ENCODE measurements around the gene RNF112.

RNF112 gene, protein sequence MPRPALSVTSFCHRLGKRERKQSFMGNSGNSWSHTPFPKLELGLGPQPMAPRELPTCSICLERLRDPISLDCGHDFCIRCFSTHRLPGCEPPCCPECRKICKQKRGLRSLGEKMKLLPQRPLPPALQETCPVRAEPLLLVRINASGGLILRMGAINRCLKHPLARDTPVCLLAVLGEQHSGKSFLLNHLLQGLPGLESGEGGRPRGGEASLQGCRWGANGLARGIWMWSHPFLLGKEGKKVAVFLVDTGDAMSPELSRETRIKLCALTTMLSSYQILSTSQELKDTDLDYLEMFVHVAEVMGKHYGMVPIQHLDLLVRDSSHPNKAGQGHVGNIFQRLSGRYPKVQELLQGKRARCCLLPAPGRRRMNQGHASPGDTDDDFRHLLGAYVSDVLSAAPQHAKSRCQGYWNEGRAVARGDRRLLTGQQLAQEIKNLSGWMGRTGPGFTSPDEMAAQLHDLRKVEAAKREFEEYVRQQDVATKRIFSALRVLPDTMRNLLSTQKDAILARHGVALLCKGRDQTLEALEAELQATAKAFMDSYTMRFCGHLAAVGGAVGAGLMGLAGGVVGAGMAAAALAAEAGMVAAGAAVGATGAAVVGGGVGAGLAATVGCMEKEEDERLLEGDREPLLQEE

GRCh38 chr17:19410875-19411620 lies at the start of gene RNF112:
TSS of gene RNF112 (plus strand) at chr17:19411232. CDS start at chr17:19411409, 177 bp downstream.
- H3K27me3 Mint-ChIP-seq = no peaks in the 10 kb centered on the region
- no peaks in the 10 kb centered on the region for H3K9me3 Mint-ChIP-seq (ENCODE audit: low read depth)
- H3K27ac Mint-ChIP-seq = no peak within 1 kb of the TSS
- H3K36me3 Mint-ChIP-seq = no peaks in the 10 kb centered on the region
- no peak within 1 kb of the TSS for H3K4me3 Mint-ChIP-seq
- H3K4me1 Mint-ChIP-seq (ENCODE audit: low read depth) = no peaks in the 10 kb centered on the region

- Mint-ChIP-seq H3K4me3 (peak overlapping the region; percentile 86), H3K36me3 (peaks cover 6% of the 10 kb centered on the region), H3K4me1 (ENCODE audit: low read depth) (peaks cover 6% of the 10 kb centered on the region), H3K9me3 (ENCODE audit: low read depth) (no peaks in the 10 kb centered on the region), H3K27me3 (peaks cover 5% of the 10 kb centered on the region), H3K27ac (no peak overlapping the region)
Observed at GRCh38 chr17:19361326-19361725, 49.7 kb upstream of the RNF112 start.

GRCh38 chr17:19361944-19362276 lies 49.1 kb upstream of the RNF112 start:
- Mint-ChIP-seq H3K36me3 (peaks cover 6% of the 10 kb centered on the region), H3K27ac (peak overlapping the region; percentile 50), H3K27me3 (peaks cover 5% of the 10 kb centered on the region), H3K4me3 (peak overlapping the region; percentile 86), H3K4me1 (ENCODE audit: low read depth) (peaks cover 6% of the 10 kb centered on the region), H3K9me3 (ENCODE audit: low read depth) (no peaks in the 10 kb centered on the region)

GRCh38 chr17:19362277-19363113 lies 48.5 kb upstream of the RNF112 start, which contains the start of gene B9D1:
TSS of gene B9D1 (minus strand) at chr17:19362723. CDS start at chr17:19362569, 154 bp downstream.
- Mint-ChIP-seq H3K4me1 (ENCODE audit: low read depth) (peaks cover 6% of the 10 kb centered on the region), H3K9me3 (ENCODE audit: low read depth) (no peaks in the 10 kb centered on the region), H3K4me3 (peak within 1 kb of the TSS; percentile 86), H3K36me3 (peaks cover 6% of the 10 kb centered on the region), H3K27ac (peak within 1 kb of the TSS; percentile 50), H3K27me3 (peaks cover 5% of the 10 kb centered on the region)

- Mint-ChIP-seq H3K4me1 (ENCODE audit: low read depth) (peaks cover 6% of the 10 kb centered on the region), H3K36me3 (peaks cover 6% of the 10 kb centered on the region), H3K27ac (no peak overlapping the region), H3K27me3 (peaks cover 5% of the 10 kb centered on the region), H3K4me3 (peak overlapping the region; percentile 86), H3K9me3 (ENCODE audit: low read depth) (no peaks in the 10 kb centered on the region)
Observed at GRCh38 chr17:19363114-19363438, 48.0 kb upstream of the RNF112 start.

DNA sequence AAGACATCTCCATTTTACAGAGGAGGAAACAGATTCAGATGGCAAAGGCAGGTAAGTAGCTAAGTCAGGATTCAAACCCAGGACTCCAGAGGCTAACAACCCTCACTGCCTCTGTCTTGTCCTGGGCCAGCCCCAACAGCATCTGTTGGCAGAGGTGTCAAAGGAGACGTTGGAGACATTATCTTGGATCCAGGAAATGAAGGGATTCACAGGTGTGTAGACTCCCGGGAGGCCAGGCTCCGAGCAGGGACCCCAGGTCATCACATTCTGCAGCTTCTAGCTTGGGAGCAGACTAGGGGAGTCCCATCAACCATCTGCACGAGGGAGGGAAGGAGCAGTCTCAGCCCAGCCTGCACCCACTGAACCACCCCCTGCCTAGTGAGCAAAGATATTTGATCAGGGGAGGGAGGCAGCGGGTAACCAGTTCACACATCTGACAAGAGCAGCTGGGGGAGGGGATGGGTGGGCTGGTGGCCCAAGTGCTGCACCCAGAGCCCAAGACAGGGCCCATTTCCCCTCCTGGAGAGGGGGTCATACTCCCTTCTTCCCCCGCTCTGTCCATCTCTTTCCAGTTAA lies 47.5 kb upstream of the RNF112 start:
- peak overlapping the region; percentile 62 for H3K4me3 Mint-ChIP-seq
- H3K27ac Mint-ChIP-seq = no peak overlapping the region
- H3K36me3 Mint-ChIP-seq = peaks cover 3% of the 10 kb centered on the region
- peaks cover 2% of the 10 kb centered on the region for H3K27me3 Mint-ChIP-seq
- peaks cover 6% of the 10 kb centered on the region for H3K4me1 Mint-ChIP-seq (ENCODE audit: low read depth)
- no peaks in the 10 kb centered on the region for H3K9me3 Mint-ChIP-seq (ENCODE audit: low read depth)

DNA sequence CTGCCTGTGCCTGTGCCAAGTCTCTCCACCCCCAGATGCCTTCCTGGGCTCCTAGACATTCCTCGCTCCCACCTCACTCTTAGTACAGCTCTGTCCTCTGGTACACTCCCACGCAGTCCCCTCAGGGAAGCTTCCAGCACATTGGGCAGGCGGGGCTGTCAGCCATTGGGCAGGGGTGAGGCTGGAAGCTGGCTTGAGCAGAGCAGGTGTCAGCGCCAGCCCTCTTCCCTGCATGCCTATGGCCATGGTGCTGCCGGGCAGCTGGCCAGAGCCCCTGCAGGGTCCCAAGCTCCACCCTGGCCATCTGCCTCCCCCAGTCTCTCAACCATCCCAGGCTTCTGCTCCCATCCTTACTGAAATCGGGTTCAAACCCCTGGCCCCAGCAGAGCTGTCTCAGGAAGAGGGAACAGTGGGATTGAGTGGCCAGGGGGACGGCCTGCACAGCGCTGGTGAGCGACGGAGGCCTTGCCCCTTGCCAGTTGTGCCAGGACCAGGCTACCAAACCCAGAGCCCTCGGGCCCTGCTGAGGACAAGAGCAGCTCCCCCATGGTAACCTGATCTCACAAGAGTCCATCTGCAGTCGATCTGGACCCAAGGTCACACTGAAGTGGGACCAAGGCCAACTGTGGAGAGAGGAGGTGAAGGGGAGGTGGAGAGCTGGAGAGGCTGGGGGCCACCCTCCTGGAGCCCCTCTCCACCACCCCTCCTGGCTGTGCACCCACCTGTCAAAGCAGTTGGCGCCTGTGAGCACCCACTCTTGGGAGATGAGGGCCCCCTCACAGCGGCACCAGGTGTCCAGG lies 46.1 kb upstream of the RNF112 start:
- Mint-ChIP-seq H3K36me3 (no peaks in the 10 kb centered on the region), H3K27me3 (peaks cover 2% of the 10 kb centered on the region), H3K27ac (no peak overlapping the region), H3K4me1 (ENCODE audit: low read depth) (peaks cover 17% of the 10 kb centered on the region), H3K4me3 (no peak overlapping the region), H3K9me3 (ENCODE audit: low read depth) (no peaks in the 10 kb centered on the region)

DNA sequence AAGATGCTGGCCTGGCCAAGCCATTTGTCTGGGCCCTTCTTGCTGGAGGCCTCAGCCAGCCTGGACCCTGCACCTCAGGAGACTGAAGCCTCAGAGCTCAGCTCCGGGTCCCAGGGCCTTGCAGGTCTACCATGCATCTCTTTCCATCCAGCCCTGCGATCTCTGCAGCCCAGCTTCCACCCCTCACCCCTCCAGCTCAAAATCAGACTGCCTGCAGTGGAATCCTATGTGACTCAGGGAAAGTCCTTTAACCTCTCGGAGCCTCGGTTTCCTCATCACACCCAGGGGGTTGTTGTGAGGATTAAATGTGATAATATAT lies 45.6 kb upstream of the RNF112 start:
- Mint-ChIP-seq H3K4me3 (no peak overlapping the region), H3K27me3 (peaks cover 2% of the 10 kb centered on the region), H3K4me1 (ENCODE audit: low read depth) (peaks cover 22% of the 10 kb centered on the region), H3K9me3 (ENCODE audit: low read depth) (no peaks in the 10 kb centered on the region), H3K36me3 (no peaks in the 10 kb centered on the region), H3K27ac (no peak overlapping the region)

DNA sequence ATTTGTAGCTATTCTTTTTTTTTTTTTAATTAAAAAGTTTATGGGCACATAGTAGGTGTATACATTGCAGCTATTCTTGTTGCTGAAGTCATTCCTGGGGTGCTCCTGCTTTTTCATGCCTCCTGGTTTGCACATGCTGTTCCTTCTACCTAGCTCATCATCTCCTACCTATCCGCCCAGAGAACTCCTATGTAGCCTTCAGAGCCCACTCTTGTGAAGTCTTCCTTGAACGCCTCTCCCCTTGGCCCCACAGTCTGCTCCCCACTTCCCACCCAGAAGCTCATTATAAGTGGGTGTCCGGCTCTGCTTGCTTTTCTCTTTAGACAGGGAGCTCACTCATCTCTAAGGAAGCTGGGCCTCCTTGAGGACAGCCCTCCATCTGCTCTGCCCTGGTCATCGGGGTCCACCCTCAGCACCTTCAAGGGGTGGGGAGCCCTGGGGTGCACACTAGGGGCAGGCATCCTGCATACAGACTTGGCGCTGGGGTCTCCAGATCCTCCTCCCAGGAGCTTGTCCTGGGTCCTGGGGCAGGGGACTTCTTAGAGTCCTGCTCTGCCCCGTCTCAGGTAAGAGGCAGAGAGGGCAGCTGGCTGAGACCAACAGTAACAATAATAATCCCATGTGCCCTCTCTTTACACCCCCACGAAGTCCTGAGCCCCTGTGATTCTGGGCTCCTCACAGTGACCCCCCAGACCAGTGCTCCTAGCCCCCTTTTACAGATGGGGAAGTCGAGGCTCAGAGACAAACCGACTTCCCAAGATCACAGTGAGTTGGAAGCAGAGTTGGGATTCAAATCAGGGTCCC lies 45.0 kb upstream of the RNF112 start:
- Mint-ChIP-seq H3K9me3 (ENCODE audit: low read depth) (no peaks in the 10 kb centered on the region), H3K27me3 (no peaks in the 10 kb centered on the region), H3K4me1 (ENCODE audit: low read depth) (peaks cover 24% of the 10 kb centered on the region), H3K27ac (no peak overlapping the region), H3K36me3 (no peaks in the 10 kb centered on the region), H3K4me3 (no peak overlapping the region)

GRCh38 chr17:19366637-19366972 lies 44.4 kb upstream of the RNF112 start:
- no peaks in the 10 kb centered on the region for H3K9me3 Mint-ChIP-seq (ENCODE audit: low read depth)
- H3K4me3 Mint-ChIP-seq = no peak overlapping the region
- H3K4me1 Mint-ChIP-seq (ENCODE audit: low read depth) = peaks cover 25% of the 10 kb centered on the region
- no peak overlapping the region for H3K27ac Mint-ChIP-seq
- H3K27me3 Mint-ChIP-seq = no peaks in the 10 kb centered on the region
- H3K36me3 Mint-ChIP-seq = no peaks in the 10 kb centered on the region

DNA sequence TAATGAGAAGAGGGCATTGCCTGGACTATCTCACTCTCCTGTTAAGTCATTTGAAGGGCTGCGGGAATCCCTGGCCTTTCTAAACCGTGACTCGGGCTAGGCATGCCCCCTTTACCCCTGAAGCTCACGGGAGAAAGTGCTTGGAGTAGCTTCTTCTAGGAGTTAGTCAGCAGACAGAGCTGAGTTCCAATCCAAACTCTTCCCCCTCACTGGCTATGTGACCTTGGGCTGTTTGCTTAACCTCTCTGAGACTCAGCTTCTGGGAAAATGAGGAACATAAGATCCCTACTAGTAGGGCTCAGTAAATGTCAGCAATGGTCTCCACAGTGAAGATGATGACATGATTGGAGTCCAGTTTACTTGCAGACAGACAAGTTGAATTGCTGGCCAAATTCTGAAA lies 42.8 kb upstream of the RNF112 start:
- no peak overlapping the region for H3K4me3 Mint-ChIP-seq
- no peak overlapping the region for H3K27ac Mint-ChIP-seq
- no peaks in the 10 kb centered on the region for H3K36me3 Mint-ChIP-seq
- H3K27me3 Mint-ChIP-seq = no peaks in the 10 kb centered on the region
- H3K9me3 Mint-ChIP-seq (ENCODE audit: low read depth) = no peaks in the 10 kb centered on the region
- peaks cover 25% of the 10 kb centered on the region for H3K4me1 Mint-ChIP-seq (ENCODE audit: low read depth)

- Mint-ChIP-seq H3K4me1 (ENCODE audit: low read depth) (peaks cover 25% of the 10 kb centered on the region), H3K9me3 (ENCODE audit: low read depth) (no peaks in the 10 kb centered on the region), H3K36me3 (no peaks in the 10 kb centered on the region)
Observed at GRCh38 chr17:19369107-19369778, 41.8 kb upstream of the RNF112 start.

More at GRCh38 chr17:19369107-19369778, 41.8 kb upstream of the RNF112 start:
- Mint-ChIP-seq H3K4me3 (peak overlapping the region; percentile 35), H3K27me3 (no peaks in the 10 kb centered on the region), H3K27ac (no peak overlapping the region)
